Lower leg skin (tissue), 4 donors: ENCODE results near the gene GART. TPM values are rescaled to one million over a fixed set of nuclear protein-coding genes. Genes with fewer than 3 reads are reported as not detected.

Experiments used
- DNase-seq, 2 donors: peaks; one replicate each; pipeline ENCODE4 v3.0.0-alpha.2; 2019; ENCODE audit warnings: low spot score in 2 of 2
- H3K4me3 ChIP-seq: fragments of 200-600 bp; sonication (generic); 2 replicates; pipeline ENCODE4 v1.5.1; 2017; ENCODE audit warnings: mild to moderate bottlenecking, low read depth; ENCODE audit not compliant: poor library complexity, severe bottlenecking
- POLR2A ChIP-seq, 2 donors: fragments of 450-650 bp; IDR thresholded peaks; one replicate each; pipeline ENCODE4 v1.6.1; 2016 to 2017; ENCODE audit warnings: antibody characterized with exemption in 2 of 2, mild to moderate bottlenecking in 1 of 2, moderate library complexity in 1 of 2
- WGBS, 2 donors: methylation state at CpG; one replicate each; pipeline ENCODE4 v1.1.5; 2018; 5-methylcytosine and 5-hydroxymethylcytosine counted together
- intact Hi-C: fragments of 100-400 bp; cut with DNase I; formaldehyde crosslinking; loops from one replicate; pipeline ENCODE4 v1.15.0; 2023; ENCODE audit warnings: low total_unique reads
- total RNA-seq, 4 donors: library from RNA; depleted of rRNA; stranded (reverse); fragments of >200 nt; gene quantifications; one replicate each; pipeline ENCODE4 v1.1.0, GENCODE V29; 2016
- TF ChIP-seq, protein P1 (sequence below), 3 donors: fragments of 450-650 bp; IDR thresholded peaks; one replicate each; pipeline ENCODE4 v1.5.1; 2016; ENCODE audit warnings: antibody characterized with exemption in 3 of 3, mild to moderate bottlenecking in 3 of 3, moderate library complexity in 2 of 3

Gene GART
- total RNA-seq, 4 donors from 2014 or later: 44.8 to 62.4 (median 57.3) TPM

DNA sequence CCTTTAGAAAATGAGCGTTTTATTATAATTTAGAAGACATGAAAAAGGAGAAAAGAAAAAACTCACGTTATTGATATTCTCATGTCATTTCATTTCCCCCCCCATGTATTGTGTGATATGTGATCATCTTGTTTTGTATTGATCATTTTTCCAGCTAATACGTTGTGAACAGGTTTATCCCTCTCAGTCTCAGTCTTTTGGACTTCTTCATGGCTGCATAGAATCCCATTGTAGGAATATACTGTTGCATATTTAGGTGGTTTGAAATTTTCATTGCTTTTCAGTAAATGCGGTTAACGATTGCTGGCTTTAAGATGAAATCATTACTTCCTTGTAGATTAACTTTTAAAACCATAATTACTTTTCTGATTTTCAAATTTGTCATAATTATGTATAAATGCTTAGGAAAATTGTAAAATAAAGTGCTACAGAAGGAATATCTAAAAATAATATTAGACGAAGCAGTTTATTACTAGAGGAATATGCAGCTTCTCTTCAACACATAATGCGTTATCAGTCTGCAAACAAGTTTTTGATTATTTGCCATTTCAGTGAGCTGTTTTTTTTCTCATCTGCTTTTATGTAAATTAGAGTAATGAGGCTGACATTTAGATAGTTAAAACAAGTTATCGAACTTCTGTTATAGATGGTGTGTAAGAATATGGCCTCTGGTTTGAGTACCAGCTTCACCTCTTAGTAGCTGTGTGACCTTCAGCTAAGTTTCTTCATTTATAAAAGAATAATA lies 2.7 kb upstream of the GART start:
- intact Hi-C loops: no loop called here
- TF ChIP-seq, protein P1, sequence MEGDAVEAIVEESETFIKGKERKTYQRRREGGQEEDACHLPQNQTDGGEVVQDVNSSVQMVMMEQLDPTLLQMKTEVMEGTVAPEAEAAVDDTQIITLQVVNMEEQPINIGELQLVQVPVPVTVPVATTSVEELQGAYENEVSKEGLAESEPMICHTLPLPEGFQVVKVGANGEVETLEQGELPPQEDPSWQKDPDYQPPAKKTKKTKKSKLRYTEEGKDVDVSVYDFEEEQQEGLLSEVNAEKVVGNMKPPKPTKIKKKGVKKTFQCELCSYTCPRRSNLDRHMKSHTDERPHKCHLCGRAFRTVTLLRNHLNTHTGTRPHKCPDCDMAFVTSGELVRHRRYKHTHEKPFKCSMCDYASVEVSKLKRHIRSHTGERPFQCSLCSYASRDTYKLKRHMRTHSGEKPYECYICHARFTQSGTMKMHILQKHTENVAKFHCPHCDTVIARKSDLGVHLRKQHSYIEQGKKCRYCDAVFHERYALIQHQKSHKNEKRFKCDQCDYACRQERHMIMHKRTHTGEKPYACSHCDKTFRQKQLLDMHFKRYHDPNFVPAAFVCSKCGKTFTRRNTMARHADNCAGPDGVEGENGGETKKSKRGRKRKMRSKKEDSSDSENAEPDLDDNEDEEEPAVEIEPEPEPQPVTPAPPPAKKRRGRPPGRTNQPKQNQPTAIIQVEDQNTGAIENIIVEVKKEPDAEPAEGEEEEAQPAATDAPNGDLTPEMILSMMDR (IDR thresholded peaks at IDR 0.05): no peak
- no peak for TF ChIP-seq POLR2A (IDR thresholded peaks at IDR 0.05)
- WGBS, 2 donors: 7 to 8% methylated on average over 8 of the region's 8 CpGs
- H3K4me3 ChIP-seq: no peak overlapping the region
- no peak for DNase-seq

GRCh38 chr21:33543505-33544129 lies 1.7 kb upstream of the GART start:
- intact Hi-C loops: no loop called here
- WGBS, 2 donors: 0 to 1% methylated on average over 26 of the region's 26 CpGs
- H3K4me3 ChIP-seq: peak overlapping the region; percentile 62
- peak; percentile 69 to 95 for DNase-seq
- TF ChIP-seq POLR2A (IDR thresholded peaks at IDR 0.05): no peak
- TF ChIP-seq, protein P1 (IDR thresholded peaks at IDR 0.05): no peak

- peak within 1 kb of the TSS; percentile 74 for H3K4me3 ChIP-seq
- TF ChIP-seq, protein P1 (IDR thresholded peaks at IDR 0.05): no peak
- TF ChIP-seq POLR2A (IDR thresholded peaks at IDR 0.05): peak in 1 of 2 donors; percentile 88
- intact Hi-C loops: no loop called here
- 0% methylated on average over 55 to 56 of the region's 57 CpGs for WGBS, 2 donors
- DNase-seq: peak; percentile 99 to 100
Observed at GRCh38 chr21:33542640-33543504, 955 bp upstream of the GART start, which contains the start of gene SON. TSS of gene SON (plus strand) at chr21:33543038. CDS start at chr21:33543093, 55 bp downstream.

- TF ChIP-seq POLR2A (IDR thresholded peaks at IDR 0.05): no peak
- TF ChIP-seq, protein P1 (IDR thresholded peaks at IDR 0.05): no peak
- H3K4me3 ChIP-seq: peak overlapping the region; percentile 74
- intact Hi-C loops: no loop called here
- 54 to 58% methylated on average over 19 of the region's 19 CpGs for WGBS, 2 donors
- DNase-seq: no peak
Observed at GRCh38 chr21:33541105-33541711, 709 bp downstream of the GART start.

DNA sequence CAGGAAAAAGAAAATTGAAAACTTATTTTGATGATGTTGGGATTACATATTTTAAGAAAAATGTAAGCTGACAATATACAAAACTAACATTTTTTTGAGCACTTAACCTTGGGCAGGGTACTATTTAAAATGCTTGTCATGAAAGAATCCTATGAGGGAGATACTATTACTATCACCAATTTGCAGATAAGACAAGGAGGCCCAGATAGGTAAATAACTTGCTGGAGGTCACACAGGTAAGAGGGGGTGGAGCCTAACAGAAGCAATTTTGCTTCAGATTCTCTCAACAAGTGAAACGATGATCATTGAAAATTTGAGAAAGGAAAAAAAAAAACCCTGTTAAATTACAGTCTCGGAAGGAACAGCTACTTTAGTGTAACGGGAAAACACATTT lies 1.2 kb downstream of the GART start:
- H3K4me3 ChIP-seq: no peak overlapping the region
- intact Hi-C loops: no loop called here
- WGBS, 2 donors: 62 to 66% methylated on average over 3 of the region's 3 CpGs
- DNase-seq: no peak
- no peak for TF ChIP-seq POLR2A (IDR thresholded peaks at IDR 0.05)
- TF ChIP-seq, protein P1 (IDR thresholded peaks at IDR 0.05): no peak
